GM19468 (cell line): Measurements from ENCODE around the gene LNX1.

Source experiments
- ATAC-seq: cut with Tn5 transposase; IDR thresholded peaks from one replicate; pipeline ENCODE4 v1.9.1; 2021; ENCODE audit warnings: mild to moderate bottlenecking, moderate library complexity, moderate number of reproducible peaks; ENCODE audit not compliant: unreplicated experiment; ENCODE audit errors: extremely low read depth

LNX1 gene

DNA sequence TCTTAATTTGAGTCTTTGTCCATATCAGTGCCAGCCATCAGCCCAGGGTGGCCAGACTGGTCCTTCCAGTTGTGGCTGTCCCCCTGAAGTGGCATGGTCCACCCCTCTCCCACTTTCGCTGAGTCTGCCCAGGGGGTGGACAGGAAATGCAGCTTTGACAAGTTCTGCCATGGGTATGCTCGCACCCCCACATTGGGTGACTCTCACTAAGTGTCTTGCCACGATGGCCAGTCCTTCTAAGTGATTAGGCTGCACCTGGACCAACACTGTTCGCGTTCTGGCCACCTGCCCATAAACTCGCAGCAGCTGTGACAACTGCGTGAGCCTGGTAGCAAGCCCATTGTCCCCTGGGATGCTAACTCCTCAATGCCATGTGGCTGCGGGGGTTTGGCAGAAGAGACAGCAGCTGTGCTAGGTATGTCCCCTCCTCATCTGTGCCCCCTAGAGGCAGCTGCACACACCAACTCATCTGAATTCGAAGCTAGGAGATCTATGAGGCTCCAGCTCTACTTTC, 10.0 kb upstream of the LNX1 start:
- ATAC-seq = no peak

DNA sequence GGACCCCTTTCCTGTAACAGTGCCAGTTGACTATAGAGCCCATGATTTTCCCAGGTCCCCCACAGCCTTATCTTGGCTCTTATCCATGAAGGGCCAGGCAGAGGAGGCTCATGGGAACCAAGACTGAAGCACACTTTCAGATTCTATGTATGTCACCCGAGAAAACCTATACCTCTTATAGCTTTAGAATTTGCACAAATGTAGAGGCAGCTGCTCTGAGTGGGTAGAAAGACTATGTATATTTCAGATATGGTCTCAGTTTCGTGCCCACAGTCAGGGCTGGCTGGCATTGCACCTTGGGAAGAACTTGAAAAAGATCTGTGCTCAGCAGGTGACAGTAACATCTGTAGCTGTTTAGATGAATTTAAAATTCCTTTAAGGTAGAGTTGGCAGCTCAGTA, 8.3 kb upstream of the LNX1 start:
- peak; percentile 71 for ATAC-seq

DNA sequence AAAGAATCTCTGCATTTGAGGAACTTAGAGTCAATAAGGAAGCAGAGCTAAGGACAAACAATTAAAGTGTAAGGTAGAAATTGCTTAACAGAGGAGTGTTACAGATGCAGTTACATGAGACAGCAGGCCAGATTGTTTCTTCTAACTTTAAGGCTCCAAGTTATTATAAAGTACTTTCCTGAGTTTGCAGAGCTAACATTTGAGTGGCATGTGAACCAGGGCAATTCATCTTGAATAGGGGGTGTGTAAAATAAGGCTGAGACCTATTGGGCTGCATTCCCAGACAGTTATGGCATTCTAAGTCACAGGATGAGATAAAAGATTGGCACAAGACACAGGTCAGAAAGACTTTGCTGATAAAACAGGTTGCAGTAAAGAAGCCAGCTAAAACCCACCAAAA, 7.6 kb upstream of the LNX1 start:
- no peak for ATAC-seq

DNA sequence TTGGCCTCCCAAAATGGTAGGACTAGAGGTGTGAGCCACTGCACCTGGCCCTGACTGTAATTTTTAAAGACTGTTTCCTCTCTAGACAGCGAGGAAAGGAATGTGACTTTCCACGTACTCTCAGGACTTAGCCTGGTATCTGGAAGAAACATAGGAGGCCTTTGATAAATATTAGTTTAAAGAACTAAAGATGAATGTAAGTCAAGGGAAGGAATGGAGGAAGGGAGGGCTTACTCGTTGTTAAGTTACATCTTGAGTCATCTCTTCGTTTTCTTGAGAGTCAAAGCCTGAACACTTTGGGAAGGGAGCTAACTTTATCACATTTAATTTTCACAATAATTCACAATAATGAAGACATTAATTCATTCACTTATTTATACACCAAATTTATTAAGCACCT, 7.2 kb upstream of the LNX1 start:
- no peak for ATAC-seq

DNA sequence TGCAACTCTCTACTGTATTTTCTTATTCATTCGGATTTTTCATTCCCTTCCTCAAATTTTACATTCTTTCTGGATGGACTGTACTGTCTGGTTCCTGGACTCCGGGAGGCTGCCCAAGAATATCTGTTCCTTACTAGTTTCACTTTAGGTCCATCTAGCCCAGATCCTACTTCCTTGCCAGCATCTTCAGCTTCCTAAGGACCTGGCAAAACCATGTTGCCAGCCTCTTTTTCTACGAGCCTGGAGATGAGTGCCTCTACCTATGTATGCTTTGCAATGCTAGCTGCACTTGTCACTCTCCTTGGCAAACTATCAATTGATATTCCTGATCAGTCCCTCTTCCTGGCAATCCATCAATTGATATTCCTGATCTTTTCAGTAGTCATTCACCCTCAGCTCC, 5.6 kb upstream of the LNX1 start:
- ATAC-seq = no peak

DNA sequence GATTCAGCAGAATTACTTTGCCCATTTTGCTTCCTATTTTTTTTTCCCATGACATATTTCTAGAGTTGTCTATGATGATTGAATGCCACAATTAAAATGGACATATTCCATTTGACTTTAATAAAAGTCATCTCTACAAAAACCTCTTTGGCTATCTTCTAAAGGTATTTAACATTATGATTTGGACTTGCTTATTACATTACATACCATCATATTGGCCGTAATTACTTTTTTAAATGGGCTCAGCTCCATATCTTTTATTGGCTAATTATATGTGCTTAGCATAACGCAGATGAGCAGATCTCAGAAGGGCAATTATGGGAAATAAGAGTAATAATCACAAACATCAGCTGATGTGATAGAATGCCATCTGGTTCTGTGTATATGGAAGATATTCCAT, 4.5 kb upstream of the LNX1 start:
- ATAC-seq = no peak

DNA sequence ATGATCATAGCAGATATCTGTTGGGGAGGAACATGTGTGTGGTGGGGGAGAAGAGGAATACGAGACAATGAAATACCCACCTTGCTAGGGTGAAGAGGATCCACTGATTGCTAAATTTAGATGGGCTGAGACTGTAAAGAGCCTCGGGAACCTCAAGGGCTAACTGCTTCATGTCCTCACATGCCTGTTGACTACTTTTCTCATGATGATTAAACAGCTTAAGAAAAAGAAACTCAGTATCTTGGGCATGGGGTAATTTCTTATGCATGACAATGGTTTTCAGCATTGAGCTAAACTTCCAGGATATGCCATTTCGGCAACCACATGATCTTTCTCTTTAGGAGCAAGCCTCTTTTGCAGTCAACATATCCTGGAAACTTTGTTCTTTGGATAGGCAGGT, 3.9 kb upstream of the LNX1 start:
- no peak for ATAC-seq

DNA sequence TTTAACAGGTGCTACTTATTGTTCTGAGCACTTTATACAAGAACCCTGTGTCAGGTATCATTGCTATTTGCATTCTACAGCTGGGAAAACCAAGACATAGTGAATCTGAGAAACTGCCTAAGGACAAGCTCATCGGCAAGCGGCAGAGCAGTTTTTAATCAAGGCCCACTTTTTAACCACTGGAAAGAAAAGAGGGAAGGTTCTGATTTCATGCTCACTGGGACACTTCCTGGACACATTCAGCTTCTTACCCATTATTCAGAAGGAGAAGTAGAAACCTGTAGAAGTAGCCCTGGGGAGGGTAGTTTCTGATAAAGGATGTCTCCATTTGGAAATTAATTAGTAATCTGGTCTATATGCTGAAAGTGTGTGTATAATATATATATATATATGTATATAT, 2.5 kb upstream of the LNX1 start:
- ATAC-seq = no peak

DNA sequence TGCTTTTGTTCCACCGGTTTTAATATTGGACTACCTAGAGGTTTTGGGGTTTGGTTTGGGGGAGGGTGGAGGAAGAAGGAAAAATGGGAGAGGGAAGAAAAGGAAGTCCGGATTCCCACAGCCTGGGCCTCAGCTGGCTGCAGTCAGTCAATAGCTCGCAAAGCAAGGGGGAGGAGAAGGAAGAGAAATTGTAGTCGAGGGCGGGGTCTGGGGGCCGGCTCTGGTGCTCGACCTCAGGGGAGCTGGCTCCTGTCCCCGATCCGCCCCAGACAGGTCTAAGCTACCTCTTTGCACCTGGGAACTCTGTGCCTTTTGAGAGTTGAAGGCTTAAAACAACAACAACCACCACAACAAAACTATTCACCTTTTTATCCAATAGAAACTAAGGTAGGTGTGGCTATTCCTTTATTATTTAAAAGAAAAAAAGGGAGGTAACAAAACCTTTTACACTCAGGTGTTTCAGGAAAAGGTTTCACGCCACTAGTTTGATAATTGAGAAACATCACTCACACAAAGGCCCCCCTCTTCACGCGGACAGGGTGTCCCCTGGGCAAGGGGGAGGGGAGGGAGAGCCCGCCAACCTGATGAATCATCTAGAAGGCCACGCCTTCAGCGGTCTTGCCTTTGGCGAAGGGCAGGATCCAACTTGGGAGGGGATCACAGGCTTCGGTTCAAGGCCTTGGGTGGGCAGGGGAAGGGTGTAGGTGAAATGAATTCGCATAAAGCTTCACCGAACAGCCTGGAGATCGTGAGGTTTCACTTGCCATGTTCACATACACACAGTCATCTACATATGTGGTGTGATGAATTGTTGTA, 1.6 kb upstream of the LNX1 start:
- ATAC-seq = no peak

DNA sequence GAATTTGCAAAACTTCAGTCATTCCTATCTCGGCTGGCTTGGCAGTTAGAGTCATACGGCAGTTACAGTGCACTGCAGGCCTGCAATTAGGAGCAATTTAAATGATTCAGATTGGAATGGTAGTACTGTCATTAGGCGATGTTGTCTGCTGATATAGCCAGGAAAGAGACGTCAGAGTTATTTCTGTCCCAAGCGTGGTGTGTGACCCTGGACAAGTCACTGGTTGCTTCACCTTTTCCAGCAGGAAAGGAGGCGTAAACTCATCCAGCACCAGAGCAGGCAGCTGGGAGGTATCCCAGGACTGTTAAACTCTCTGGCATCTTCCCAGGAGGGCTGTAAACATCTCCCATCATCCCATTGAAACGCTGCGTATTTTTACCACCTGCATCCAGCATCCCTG, 836 bp upstream of the LNX1 start:
- no peak for ATAC-seq

DNA sequence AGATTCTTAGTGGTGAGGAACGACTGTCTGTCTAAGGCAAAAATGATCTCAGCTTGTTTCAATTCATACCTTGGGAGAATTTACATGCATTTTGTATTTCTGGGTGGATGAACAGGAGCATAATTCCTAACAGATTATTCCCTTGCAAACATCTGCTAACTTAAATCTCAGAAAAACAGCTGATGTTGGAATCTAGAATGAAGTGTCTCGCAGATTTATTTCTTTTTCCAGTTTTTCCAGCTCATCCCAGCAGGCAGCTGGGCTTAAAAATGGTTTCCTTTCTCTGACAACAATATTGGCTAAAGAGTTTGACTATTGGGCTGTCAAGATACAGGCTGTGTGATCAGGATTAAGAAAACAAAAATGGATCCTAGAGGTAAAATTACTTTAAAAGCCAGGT, 1.1 kb downstream of the LNX1 start:
- no peak for ATAC-seq

DNA sequence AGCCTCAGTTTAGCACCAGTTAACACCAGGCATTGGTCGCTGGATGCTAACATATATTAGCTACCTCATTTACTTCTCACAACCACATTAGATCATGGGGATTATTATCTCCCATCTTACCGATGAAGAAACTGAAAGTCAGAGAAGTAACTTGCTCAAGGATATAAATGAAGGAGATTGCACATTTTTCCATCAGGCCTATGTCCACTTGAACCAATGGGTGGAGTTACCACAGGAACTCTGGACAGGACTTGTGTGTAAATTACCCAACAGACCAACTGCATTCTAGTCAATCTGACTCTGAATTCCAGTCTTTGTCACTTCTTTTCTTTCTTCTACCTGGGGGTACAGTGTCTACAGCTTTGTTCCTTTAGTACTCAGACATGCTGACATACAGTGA, 1.8 kb downstream of the LNX1 start:
- no peak for ATAC-seq

DNA sequence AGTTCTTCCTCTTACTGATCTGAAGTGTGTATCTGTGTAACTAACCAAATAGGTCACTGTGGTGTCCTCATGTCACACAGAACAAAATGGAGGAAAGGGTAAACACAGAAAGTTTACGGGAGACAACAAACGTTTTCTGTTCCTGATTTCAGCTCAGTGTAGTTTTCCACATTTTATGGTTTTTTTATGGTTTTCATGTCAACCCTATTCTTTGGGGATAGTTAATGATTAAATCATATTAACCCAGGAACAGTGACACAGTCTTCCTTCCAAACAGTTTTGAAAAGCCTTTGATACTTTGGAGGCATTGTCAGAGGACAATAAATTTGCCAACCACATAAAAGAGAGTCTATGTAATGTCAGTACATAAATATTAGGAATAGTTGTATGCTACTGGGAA, 4.2 kb downstream of the LNX1 start:
- ATAC-seq = no peak

DNA sequence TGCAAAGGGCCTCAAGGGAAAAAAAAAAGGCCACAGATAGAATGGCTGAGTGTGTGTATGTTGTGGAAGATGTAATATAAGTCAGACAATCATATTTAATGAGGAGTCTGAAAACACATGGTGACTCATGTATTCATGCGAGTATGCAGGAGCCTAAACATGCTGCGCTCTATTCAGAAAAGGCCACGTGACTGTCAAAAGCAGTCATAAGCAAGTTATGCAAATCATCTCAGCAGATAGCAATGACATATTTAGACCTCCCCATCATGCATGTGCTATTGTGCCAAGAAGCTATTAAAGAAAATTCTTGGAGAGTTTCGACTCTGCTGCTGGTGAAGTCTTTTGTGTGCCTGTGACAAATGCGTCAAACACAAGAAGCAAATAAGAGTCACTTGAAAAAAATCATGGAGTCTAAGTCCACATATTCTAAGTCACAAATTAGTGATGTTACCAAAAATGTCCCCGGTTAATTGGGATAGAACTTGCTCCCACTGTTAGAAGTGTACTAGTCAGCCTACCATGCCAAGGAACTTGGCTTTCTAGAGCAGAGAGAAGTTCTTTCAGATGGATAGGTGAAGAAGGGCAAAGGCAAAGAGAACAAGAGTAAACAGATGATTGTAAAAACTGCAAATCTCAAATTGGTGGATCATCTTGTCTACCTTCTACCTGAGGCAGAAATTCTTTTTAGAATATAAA, 5.0 kb downstream of the LNX1 start:
- ATAC-seq = no peak

DNA sequence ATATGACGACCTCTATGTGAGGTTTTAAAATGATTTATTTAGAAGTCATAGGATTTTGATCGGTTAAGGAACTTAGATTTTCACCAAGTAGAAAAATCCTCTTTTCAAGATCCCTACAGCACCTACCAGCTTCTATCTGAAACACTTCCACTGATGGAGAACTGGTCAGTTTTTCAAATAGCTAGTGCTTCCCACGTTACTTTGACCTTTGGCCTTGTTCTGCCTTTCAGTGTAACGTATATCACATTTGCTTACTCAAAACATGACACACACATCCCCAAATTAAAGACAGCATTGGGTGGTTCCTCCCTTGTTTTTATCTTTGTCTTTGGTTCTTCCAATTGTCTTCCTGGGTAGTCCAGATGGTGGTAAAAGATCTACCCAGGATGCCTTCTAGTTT, 6.6 kb downstream of the LNX1 start:
- no peak for ATAC-seq

DNA sequence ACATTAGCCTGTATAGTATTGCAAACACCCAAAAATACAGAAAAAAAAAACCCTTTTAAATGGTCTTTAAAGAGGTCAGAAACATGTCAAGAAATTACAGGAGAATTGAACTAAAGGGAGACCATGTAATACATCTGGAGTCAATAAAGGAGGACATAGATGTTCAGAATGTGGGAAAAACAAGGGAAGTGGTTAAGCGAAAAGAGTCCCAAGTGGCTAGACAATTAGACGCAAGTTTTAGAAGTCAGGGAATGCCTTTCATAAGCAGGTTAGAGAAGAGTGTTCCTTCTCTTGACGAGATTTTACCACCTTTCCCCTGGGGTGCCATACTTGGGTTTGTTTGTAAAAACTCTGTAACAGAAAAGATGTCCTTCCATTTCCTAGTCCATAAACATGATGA, 7.8 kb downstream of the LNX1 start:
- ATAC-seq = no peak

DNA sequence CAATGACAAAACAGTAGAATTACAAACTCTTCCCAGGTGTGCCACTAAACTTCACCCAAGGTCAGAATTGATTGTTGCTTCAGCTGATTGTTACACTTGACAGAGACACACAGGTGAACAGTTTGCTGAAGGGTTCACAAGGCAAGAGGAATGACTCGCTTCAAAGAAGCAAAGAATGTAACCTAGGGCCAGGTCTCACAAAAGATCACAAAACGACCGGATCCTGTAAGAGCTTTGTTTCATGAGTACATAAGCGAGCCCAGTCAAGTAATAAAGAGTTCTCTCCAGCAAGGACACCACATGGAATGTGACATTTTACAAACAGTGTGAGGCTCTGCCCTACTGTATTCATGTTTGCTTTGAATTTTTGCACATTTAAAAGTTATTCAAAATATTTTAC, 9.1 kb downstream of the LNX1 start:
- no peak for ATAC-seq

DNA sequence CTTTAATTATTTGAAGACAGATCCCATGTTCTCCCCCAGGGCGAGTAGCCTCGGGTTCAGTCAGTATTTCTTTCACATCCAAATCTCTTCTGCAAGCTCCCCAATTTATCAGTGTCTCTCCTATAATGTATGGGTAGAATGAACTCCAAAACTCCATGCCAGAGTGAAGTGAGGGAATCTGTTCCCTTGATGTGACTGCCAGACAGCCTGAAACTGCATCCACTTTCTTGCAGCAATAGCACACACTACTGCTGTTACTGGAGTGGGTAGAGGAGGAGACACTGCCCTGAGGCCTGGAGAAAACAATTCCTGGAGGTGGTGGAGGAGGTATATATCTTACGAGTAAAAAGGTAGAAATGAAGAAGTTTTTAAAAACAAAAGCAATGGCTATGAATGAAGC, 11.0 kb downstream of the LNX1 start:
- no peak for ATAC-seq

DNA sequence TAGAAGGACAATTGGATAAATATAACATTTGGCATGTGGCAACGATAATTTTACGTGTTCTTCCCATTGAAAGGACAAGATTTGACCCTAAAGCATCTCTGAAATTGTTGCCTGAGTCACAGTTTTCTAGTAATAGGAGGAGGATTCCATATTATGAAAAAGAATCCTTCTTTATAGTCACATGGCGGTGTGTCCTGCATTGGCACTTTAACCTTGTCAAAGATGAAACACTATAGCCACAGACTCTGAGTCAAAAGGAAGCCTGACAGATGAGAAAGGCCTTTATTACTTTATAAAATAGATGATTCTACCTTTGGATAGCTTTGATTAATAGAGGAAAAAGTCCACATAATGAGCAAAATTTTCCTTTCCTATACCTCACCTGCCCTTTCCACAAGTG, 11.5 kb downstream of the LNX1 start:
- no peak for ATAC-seq

DNA sequence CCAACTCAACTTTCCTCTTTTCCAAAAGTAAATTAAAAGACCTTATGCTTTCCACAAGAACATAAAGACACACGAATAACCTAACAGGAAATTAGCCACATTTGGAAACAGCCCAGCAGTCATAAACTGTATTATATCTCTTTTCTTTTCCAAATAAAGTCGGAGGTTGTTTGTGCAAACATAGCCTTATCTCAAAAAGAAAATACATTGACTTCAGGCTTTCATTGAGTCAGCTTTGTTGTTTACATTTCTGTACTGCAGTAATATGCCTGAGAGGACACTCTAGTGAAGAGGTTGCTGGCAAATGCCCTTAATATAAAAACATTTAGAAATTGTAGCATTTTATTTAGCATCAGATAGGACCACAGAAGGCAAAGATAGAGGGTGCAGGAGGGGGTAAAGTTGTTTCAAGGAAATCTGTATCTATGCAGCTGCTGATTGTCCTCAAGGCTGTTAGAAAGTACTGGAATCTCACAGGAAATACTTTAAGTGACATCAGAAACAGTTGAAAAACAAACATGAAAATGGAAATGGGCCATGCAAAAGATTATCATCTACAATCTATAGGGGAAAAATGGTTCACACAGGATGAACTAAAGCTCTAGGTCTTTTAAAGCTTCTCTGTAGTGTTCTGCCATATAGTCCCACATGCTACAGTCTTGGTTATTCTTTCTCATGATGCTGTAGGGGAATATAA, 14.5 kb downstream of the LNX1 start:
- ATAC-seq = no peak

DNA sequence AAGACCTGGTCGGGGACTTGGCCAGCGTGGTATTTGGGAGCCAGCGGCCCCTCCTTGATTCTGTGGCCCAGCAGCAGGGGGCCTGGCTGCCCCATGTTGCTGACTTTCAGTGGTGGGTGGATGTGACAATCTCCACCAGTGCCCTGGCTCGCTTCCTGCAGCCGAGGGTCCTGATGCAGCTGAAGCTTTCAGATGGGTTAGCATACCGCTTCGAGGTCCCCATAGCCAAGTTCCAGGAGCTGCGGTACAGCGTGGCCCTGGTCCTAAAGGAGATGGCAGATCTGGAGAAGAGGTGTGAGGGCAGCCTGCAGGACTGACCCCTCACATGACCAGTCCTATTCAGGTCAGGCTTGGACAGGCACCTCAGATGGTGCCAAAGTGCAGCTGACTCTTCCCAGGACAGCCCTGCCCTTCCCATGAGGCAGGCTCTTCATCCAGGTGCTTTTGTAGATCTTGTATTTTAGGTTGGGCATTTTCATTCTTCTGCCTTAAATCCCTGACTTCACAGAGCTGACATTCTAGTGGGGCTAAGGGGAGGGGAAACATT, 15.1 kb downstream of the LNX1 start:
- ATAC-seq = no peak
